Heart right ventricle (tissue), 16 donors: ENCODE results near the gene TXNDC11. TPM values are rescaled to one million over a fixed set of nuclear protein-coding genes. Genes with fewer than 3 reads are reported as not detected.

ENCODE experiments used
- ATAC-seq, 8 donors: fragments of 200-7000 bp; cut with Tn5 transposase; one replicate each; pipeline ENCODE4 v1.9.1; 2020; ENCODE audit warnings: mild to moderate bottlenecking in 8 of 8, moderate library complexity in 8 of 8, moderate number of reproducible peaks in 1 of 8
- DNase-seq, 2 donors: peaks; one replicate each; pipeline ENCODE4 v3.0.0-alpha.2; 2020
- H3K27ac ChIP-seq, 10 donors: fragments of 200-600 bp; sonication (generic) in 2 of 10; one replicate each; pipeline versions ENCODE4 v1.5.0 to v1.8.0; 2020 to 2022; ENCODE audit warnings: mild to moderate bottlenecking in 3 of 10
- H3K27me3 ChIP-seq, 7 donors: fragments of 200-600 bp; one replicate each; pipeline ENCODE4 v1.8.0; 2021 to 2022; ENCODE audit warnings: mild to moderate bottlenecking in 2 of 7
- H3K36me3 ChIP-seq, 9 donors: fragments of 200-600 bp; sonication (generic) in 1 of 9; one replicate each; pipeline versions ENCODE4 v1.5.0 to v1.8.0; 2020 to 2022; ENCODE audit warnings: mild to moderate bottlenecking in 2 of 9
- H3K4me1 ChIP-seq, 9 donors: fragments of 200-600 bp; sonication (generic) in 1 of 9; one replicate each; pipeline versions ENCODE4 v1.5.0 to v1.8.0; 2020 to 2022; ENCODE audit warnings: mild to moderate bottlenecking in 4 of 9
- H3K4me3 ChIP-seq, 10 donors: fragments of 200-600 bp; sonication (generic) in 2 of 10; one replicate each; pipeline versions ENCODE4 v1.5.0 to v1.8.0; 2020 to 2022; ENCODE audit warnings: mild to moderate bottlenecking in 7 of 10, moderate library complexity in 2 of 10
- H3K9me3 ChIP-seq, 11 donors: fragments of 200-600 bp in 10 of 11; sonication (generic) in 2 of 11; one replicate each; pipeline versions ENCODE4 v1.5.0 to v1.8.0; 2013 to 2022; ENCODE audit warnings: mild to moderate bottlenecking in 2 of 11, control low read depth in 1 of 11, moderate library complexity in 1 of 11
- CTCF ChIP-seq, 9 donors: fragments of 200-600 bp; sonication (generic) in 2 of 9; IDR thresholded peaks; one replicate each; pipeline versions ENCODE4 v1.5.0 to v1.8.0; 2021 to 2022; ENCODE audit warnings: antibody characterized with exemption in 9 of 9, mild to moderate bottlenecking in 5 of 9, moderate library complexity in 1 of 9
- WGBS, 2 donors: extraction: QIAGEN DNeasy Blood & Tissue Kit; methylation state at CpG; one replicate each; pipeline ENCODE4 v1.1.7; 2013; ENCODE audit warnings: inconsistent platforms in 1 of 2; 5-methylcytosine and 5-hydroxymethylcytosine counted together
- intact Hi-C, 10 donors: fragments of 100-400 bp; cut with DNase I; formaldehyde crosslinking; loops; one replicate each; pipeline versions ENCODE4 v1.11.1 to v1.14.2; 2022
- polyA plus RNA-seq, 2 donors: library from polyadenylated mRNA; stranded (reverse); fragments of 200-250 nt; gene quantifications; one replicate each; pipeline ENCODE4 v1.2.3, GENCODE V29; 2013
- total RNA-seq, 10 donors: library from RNA; stranded (reverse); fragmentation: NEBNext Ultra II Directional in 3 of 10; extraction: Animal tissue kit (Norgen Biotek cat#: 25700) in 3 of 10; gene quantifications; one replicate each; pipeline versions ENCODE4 v1.2.1 to v1.2.4, GENCODE V29; 2021 to 2023
- donor health status: Arrhythmogenic right ventricular cardiomyopathy.
- donor health status: ischemic (EF 13 %, LVEDD 7.1; RV severe dilation, severe dysfunction).
- donor health status: healthy with polysubstance abuse.
- donor health status: DM: no; HTN: yes; CAD: no.
- donor health status: DM: no; HTN: no; CAD: no.
- donor health status: ischemic (EF 25% LVEDD 6.9; RV normal size, moderate dysfunction).
- donor health status: ischemic (EF 25% LVEDD 5.7; RV mildly dilated, moderate dysfunction).
- donor health status: healthy.
- donor health status: DM: yes; HTN: yes; CAD: no.
- donor health status: Ischemic cardiomyopathy.
- donor health status: ischemic (EF 35%, LVEDD 5.7; RV mildly dilated, moderate dysfunction).
- donor health status: nonischemic (EF 11% LVEDD 7.7; RV severe dilation, severe dysfunction).
- donor health status: DM: yes; HTN: yes; CAD: no.
- donor health status: PGD.
- donor health status: ischemic (EF 29% LVEDD 5.4; RV normal size, mild dysfunction).
- donor health status: nonischemic (EF 23%, LVEDD 6.1; RV moderate dilation, normal function).

The TXNDC11 gene
- total and polyA plus RNA-seq, 12 donors, result 16.8 to 46.7 (median 25.1) TPM

GRCh38 chr16:11747949-11748403 lies 5.3 kb upstream of the TXNDC11 start:
- no peak overlapping the region for H3K4me3 ChIP-seq
- H3K4me1 ChIP-seq, result peaks cover 0 to 15% (median 6%) of the 10 kb centered on the region in 9 donors
- ATAC-seq (no peak), DNase-seq (no peak)
- no peaks in the 10 kb centered on the region for H3K9me3 ChIP-seq
- no peak for TF ChIP-seq CTCF (IDR thresholded peaks at IDR 0.05)
- 88 to 92% methylated on average over 7 of the region's 7 CpGs for WGBS, 2 donors
- intact Hi-C loops, result loop anchor here in 2 of 10 donors (5.0 to 10.0 kb wide), 2 partner anchors 39 to 47 kb away; partner anchors contain the start of gene ZC3H7A (in 1 of the 2)
- H3K36me3 ChIP-seq, result peaks cover 0 to 58% (median 26%) of the 10 kb centered on the region in 9 donors
- no peaks in the 10 kb centered on the region for H3K27me3 ChIP-seq
- no peak overlapping the region for H3K27ac ChIP-seq

- 93 to 96% methylated on average over 5 of the region's 5 CpGs for WGBS, 2 donors
- intact Hi-C loops, result loop anchor here in 4 of 10 donors (5.0 to 10.0 kb wide), 3 partner anchors 48 to 53 kb away; partner anchors contain the start of gene ZC3H7A (in 3 of the 4)
- no peak for DNase-seq
- Histone ChIP-seq H3K9me3 (no peaks in the 10 kb centered on the region), H3K36me3 (peaks cover 0 to 19% (median 1%) of the 10 kb centered on the region in 9 donors), H3K27ac (peak overlapping the region in 3 of 10 donors; percentile 91 to 99 (median 98)), H3K4me3 (peak overlapping the region in 1 of 10 donors; percentile 97), H3K4me1 (peaks cover 0 to 44% (median 32%) of the 10 kb centered on the region in 9 donors), H3K27me3 (no peaks in the 10 kb centered on the region)
- TF ChIP-seq CTCF (IDR thresholded peaks at IDR 0.05), result no peak
- ATAC-seq, result no peak
Observed at GRCh38 chr16:11744075-11744470, 1.4 kb upstream of the TXNDC11 start.

- Histone ChIP-seq H3K4me3 (peak overlapping the region; percentile 22 to 99 (median 91)), H3K4me1 (peaks cover 0 to 50% (median 38%) of the 10 kb centered on the region in 9 donors), H3K27ac (peak overlapping the region; percentile 59 to 99 (median 98)), H3K9me3 (no peaks in the 10 kb centered on the region), H3K36me3 (peaks cover 0 to 13% (median 0%) of the 10 kb centered on the region in 9 donors), H3K27me3 (no peaks in the 10 kb centered on the region)
- 56 to 57% methylated on average over 21 of the region's 21 CpGs for WGBS, 2 donors
- intact Hi-C loops, result loop anchor here in 6 of 10 donors (2.0 to 10.0 kb wide), 4 partner anchors 49 to 54 kb away; partner anchors contain the start of gene ZC3H7A (in 5 of the 6)
- DNase-seq, result peak in 1 of 2 donors; percentile 27
- TF ChIP-seq CTCF (IDR thresholded peaks at IDR 0.05), result no peak
- ATAC-seq, result peak in 3 of 8 donors; percentile 4 to 18 (median 12)
Observed at GRCh38 chr16:11743308-11744074, 834 bp upstream of the TXNDC11 start.

- WGBS, 2 donors, result 1% methylated on average over 37 of the region's 37 CpGs
- TF ChIP-seq CTCF (IDR thresholded peaks at IDR 0.05), result peak in 1 of 9 donors; percentile 9
- ATAC-seq (peak in 7 of 8 donors; percentile 3 to 32 (median 12)), DNase-seq (peak; percentile 24 to 52)
- peaks cover 0 to 13% (median 0%) of the 10 kb centered on the region in 9 donors for H3K36me3 ChIP-seq
- peak overlapping the region; percentile 88 to 99 (median 98) for H3K27ac ChIP-seq
- no peaks in the 10 kb centered on the region for H3K27me3 ChIP-seq
- intact Hi-C loops, result loop anchor here in 6 of 10 donors (2.0 to 10.0 kb wide), 4 partner anchors 50 to 55 kb away; partner anchors contain the start of gene ZC3H7A (in 5 of the 6)
- H3K4me1 ChIP-seq, result peaks cover 0 to 62% (median 49%) of the 10 kb centered on the region in 9 donors
- H3K9me3 ChIP-seq, result no peaks in the 10 kb centered on the region
- peak overlapping the region; percentile 69 to 99 (median 93) for H3K4me3 ChIP-seq
Observed at GRCh38 chr16:11742093-11742535, 543 bp downstream of the TXNDC11 start.
